Mammary microvascular endothelial cell (primary cell): ENCODE results near the gene CIDEB. TPM values are rescaled to one million over a fixed set of nuclear protein-coding genes. Genes with fewer than 3 reads are reported as not detected.

Experiments used
- total RNA-seq: library from RNA; depleted of rRNA; stranded (reverse); fragments of >200 nt; gene quantifications from 2 replicates; pipeline ENCODE4 v1.2.3, GENCODE V29; 2015

CIDEB gene
- 14.5 and 19.0 TPM in 2 replicates for total RNA-seq

GRCh38 chr14:24307575-24308341, at the start of gene CIDEB:
CIDEB (minus strand) TSS chr14:24307977; CDS start chr14:24307858, 119 bp downstream.

GRCh38 chr14:24339284-24340151, 31.7 kb upstream of the CIDEB start, which contains the start of gene RIPK3:
RIPK3 (minus strand) TSS chr14:24339991; CDS start chr14:24339826, 165 bp downstream.

GRCh38 chr14:24334431-24335291, 26.9 kb upstream of the CIDEB start, which contains the start of gene ADCY4:
ADCY4 (minus strand) TSS chr14:24335071; CDS start chr14:24334652, 419 bp downstream.

GRCh38 chr14:24310646-24311604, 3.1 kb upstream of the CIDEB start, which contains the start of gene LTB4R:
LTB4R (plus strand) TSS chr14:24311502; CDS start chr14:24315652, 4,150 bp downstream.

GRCh38 chr14:24309538-24310264, 1.9 kb upstream of the CIDEB start, which contains the start of gene LTB4R2:
LTB4R2 (plus strand) TSS chr14:24310140; CDS start chr14:24310665, 525 bp downstream.

GRCh38 chr14:24299255-24300191, 8.3 kb downstream of the CIDEB start, which contains the start of the genes DHRS1 and NOP9:
DHRS1 (minus strand) TSS chr14:24299780; CDS start chr14:24299106, 674 bp downstream.
NOP9 (plus strand) TSS chr14:24299850; CDS start chr14:24299955, 105 bp downstream.

GRCh38 chr14:24271134-24271833, 36.5 kb downstream of the CIDEB start, which contains the start of gene RABGGTA:
RABGGTA (minus strand) TSS chr14:24271597; CDS start chr14:24271115, 482 bp downstream.

GRCh38 chr14:24262821-24263733, 44.7 kb downstream of the CIDEB start, which contains the start of gene TGM1:
TGM1 (minus strand) TSS chr14:24263177; CDS start chr14:24262352, 825 bp downstream.

Other genes with a start within 250 kb of the CIDEB start
- not detected in 2 replicates for gene CPNE6, start 236.4 kb downstream of the CIDEB start, total RNA-seq
- 7.9 and 24.3 TPM in 2 replicates for gene PCK2, start 213.7 kb downstream of the CIDEB start, total RNA-seq
- 43.6 and 46.1 TPM in 2 replicates for gene DCAF11, start 193.2 kb downstream of the CIDEB start, total RNA-seq
- 0.74 and 1.3 TPM in 2 replicates for gene NRL, start 193.0 kb downstream of the CIDEB start, total RNA-seq
- 0.10 TPM in 1 of 2 replicates, not detected in the other for gene FITM1, start 177.3 kb downstream of the CIDEB start, total RNA-seq
- 311 and 318 TPM in 2 replicates for gene PSME1, start 171.8 kb downstream of the CIDEB start, total RNA-seq
- gene EMC9, start 166.4 kb downstream of the CIDEB start, total RNA-seq = 15.7 and 22.2 TPM in 2 replicates
- 179 and 201 TPM in 2 replicates for gene PSME2, start 161.4 kb downstream of the CIDEB start, total RNA-seq
- gene RNF31, start 160.5 kb downstream of the CIDEB start, total RNA-seq = 41.4 and 59.8 TPM in 2 replicates
- 55.8 and 57.5 TPM in 2 replicates for gene IRF9, start 146.7 kb downstream of the CIDEB start, total RNA-seq
- 14.8 and 16.6 TPM in 2 replicates for gene REC8, start 135.9 kb downstream of the CIDEB start, total RNA-seq
- 61.1 and 67.6 TPM in 2 replicates for gene IPO4, start 119.2 kb downstream of the CIDEB start, total RNA-seq
- 52.3 and 57.7 TPM in 2 replicates for gene TM9SF1, start 112.5 kb downstream of the CIDEB start, total RNA-seq
- gene TSSK4, start 102.3 kb downstream of the CIDEB start, total RNA-seq = not detected in 2 replicates
- gene CHMP4A, start 94.5 kb downstream of the CIDEB start, total RNA-seq = 44.2 and 49.3 TPM in 2 replicates
- 15.8 and 15.9 TPM in 2 replicates for gene MDP1, start 91.9 kb downstream of the CIDEB start, total RNA-seq
- gene NEDD8, start 75.6 kb downstream of the CIDEB start, total RNA-seq = 259 and 294 TPM in 2 replicates
- gene GMPR2, start 75.0 kb downstream of the CIDEB start, total RNA-seq = 66.4 and 67.7 TPM in 2 replicates
- 72.0 and 90.4 TPM in 2 replicates for gene TINF2, start 65.4 kb downstream of the CIDEB start, total RNA-seq
- 0.27 and 2.1 TPM in 2 replicates for gene TGM1, start 44.8 kb downstream of the CIDEB start, total RNA-seq
- gene RABGGTA, start 36.4 kb downstream of the CIDEB start, total RNA-seq = 33.1 and 48.0 TPM in 2 replicates
- gene DHRS1, start 8.2 kb downstream of the CIDEB start, total RNA-seq = 25.0 and 29.0 TPM in 2 replicates
- gene NOP9, start 8.1 kb downstream of the CIDEB start, total RNA-seq = 25.0 and 27.2 TPM in 2 replicates
- gene LTB4R2, start 2.2 kb upstream of the CIDEB start, total RNA-seq = 3.9 and 5.0 TPM in 2 replicates
- 12.9 and 16.3 TPM in 2 replicates for gene LTB4R, start 3.5 kb upstream of the CIDEB start, total RNA-seq
- 21.3 and 26.8 TPM in 2 replicates for gene ADCY4, start 27.1 kb upstream of the CIDEB start, total RNA-seq
- gene RIPK3, start 32.0 kb upstream of the CIDEB start, total RNA-seq = 2.3 and 4.4 TPM in 2 replicates
- 4.1 and 9.0 TPM in 2 replicates for gene NFATC4, start 60.2 kb upstream of the CIDEB start, total RNA-seq
- 4.8 and 5.5 TPM in 2 replicates for gene NYNRIN, start 91.0 kb upstream of the CIDEB start, total RNA-seq
- gene CBLN3, start 121.7 kb upstream of the CIDEB start, total RNA-seq = 0.20 and 2.2 TPM in 2 replicates
- 27.6 and 31.2 TPM in 2 replicates for gene KHNYN, start 122.0 kb upstream of the CIDEB start, total RNA-seq
- gene SDR39U1, start 134.8 kb upstream of the CIDEB start, total RNA-seq = 18.0 and 18.9 TPM in 2 replicates
- not detected in 2 replicates for gene CMA1, start 200.3 kb upstream of the CIDEB start, total RNA-seq